GM18519 (cell line): ENCODE data around the gene FAM89A.
A peak's percentile ranks its signal among the peaks of the same experiment; 100 is the strongest.

ENCODE experiments used
- ATAC-seq: cut with Tn5 transposase; IDR thresholded peaks from one replicate; pipeline ENCODE4 v1.9.1; 2021; ENCODE audit warnings: mild to moderate bottlenecking, moderate library complexity; ENCODE audit not compliant: unreplicated experiment, low FRiP score

The FAM89A gene

DNA sequence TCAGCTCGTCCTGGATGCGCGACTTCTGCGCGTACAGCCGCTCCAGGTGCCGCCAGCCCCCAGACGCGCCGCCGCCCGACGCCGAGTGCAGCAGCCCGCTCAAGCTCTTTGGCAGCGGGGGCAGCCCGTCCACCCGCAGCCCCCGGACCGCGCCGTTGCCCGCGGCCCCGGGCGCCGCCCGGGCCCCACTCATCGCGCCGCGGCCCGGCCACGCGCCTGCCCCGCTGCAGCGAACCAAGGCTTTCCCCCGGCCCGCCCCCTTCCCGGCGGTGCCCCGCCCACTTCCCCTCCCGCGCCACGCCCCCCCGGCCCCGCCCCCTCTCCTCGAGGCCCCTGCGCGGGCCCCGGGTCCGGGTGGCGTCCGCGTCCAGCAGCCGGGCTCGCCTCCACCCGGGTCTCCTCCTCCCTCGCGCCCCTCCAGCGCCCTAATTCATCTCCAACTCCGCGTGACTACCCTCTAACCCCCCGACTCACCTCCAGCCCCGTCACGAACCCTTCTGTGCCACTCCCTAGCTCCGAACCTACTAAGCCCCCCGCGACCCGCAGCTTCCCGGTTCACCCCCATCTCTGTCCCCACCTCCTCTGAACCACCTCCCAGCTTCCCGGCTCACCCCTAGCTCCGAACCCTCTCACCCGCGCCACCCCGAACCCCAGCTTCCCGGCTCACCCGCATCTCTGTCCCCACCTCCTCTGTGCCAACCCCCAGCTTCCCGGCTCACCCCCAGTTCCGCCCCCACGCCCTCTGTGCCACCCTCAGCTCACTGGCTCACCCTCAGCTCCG lies at the start of gene FAM89A:
Gene FAM89A, minus strand, starts transcription at position 236 of the 781 bp plus-strand sequence. Its CDS starts 43 bp downstream, at position 193.
- peak; percentile 31 for ATAC-seq

DNA sequence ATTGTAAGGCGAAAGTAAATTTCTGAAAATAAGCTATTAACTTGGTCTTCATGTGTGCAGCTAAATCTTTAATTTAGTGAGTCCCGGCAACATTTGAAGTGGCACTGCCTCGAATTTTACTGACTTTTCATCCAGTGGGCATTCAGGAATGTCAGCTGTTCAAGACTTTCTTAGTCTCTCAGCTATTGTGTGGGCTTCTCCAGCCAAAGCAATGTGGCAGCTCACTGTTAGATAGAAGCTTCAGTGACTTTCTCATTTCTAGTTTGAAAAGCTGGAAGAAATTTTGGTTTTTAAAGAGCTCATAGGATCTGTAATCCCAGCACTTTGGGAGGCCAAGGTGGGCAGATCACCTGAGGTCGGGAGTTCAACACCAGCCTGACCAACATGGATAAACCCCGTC lies 44.3 kb upstream of the FAM89A start:
- ATAC-seq, result no peak

DNA sequence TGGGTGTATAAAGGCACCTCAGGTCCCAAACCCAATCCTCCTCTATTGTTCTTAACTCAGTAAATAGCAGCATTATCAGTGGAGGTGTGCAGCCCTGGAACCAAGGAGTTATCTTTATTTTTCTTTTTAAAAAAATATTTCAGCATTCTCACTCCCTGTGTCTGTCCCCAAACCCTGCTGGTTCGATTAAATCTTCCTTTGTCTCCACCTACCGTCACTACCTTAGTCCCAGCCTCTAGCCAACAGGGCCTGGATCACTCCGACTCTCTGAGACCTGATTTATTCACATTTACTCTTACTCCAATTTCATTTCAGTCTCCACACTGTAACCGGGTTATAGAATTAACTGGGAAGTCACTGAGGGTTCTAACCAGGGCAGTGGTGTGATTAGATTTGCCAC lies 39.1 kb upstream of the FAM89A start:
- no peak for ATAC-seq

DNA sequence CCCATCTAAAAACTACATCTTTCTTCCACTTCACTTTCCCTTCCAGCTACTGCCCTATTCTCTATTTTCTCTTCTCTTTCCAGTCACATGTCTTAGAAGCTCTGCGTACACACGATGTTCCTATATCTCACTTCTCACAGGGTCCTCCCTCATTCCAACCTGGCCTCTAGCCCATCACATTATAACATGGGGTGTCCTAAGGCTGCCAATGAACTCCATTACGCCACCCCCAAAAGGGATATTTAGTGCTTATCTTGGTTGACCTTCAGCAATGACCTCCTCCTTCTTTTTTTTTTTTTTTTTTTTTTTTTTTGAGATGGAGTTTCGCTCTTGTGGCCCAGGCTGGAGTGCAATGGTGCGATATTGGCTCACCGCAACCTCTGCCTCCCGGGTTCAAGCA lies 38.2 kb upstream of the FAM89A start:
- ATAC-seq, result no peak

DNA sequence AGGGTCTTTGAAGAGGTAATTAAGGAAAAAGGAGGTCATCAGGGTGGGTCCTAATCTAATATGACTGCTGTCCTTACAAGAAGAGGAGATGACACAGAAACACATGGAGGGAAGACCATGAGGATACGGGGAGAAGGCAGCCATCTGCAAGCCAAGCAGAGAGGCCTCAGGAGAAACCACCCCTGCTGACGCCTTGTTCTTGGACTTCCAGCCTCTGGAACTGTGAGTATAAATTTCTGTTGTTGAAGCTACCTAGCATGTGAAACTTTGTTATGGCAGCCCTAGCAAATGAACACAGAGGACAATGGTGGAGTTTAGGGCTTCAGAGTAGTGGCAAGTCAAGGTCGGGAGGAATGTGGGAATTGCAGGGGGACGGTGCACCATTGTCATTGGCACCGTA lies 36.7 kb upstream of the FAM89A start:
- ATAC-seq, result no peak

DNA sequence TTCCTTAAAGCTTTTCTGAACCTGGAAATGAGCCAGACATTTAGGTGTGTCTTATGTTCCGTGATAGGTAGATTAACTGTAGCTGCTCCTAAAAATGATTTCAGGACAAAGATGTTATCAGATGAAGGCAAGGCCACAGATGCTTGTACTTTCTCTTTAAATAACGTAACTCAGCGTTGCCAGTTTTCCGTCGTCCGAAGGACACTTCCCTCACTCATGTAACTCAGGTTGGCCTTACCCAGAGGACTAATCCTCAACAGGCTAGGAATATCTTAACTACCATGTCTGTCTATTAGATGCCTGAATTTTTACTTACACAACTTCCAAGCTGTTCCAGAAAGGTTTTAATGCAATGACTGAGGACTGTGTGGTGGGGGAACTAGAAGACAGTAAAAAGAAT lies 35.4 kb upstream of the FAM89A start:
- ATAC-seq, result no peak

DNA sequence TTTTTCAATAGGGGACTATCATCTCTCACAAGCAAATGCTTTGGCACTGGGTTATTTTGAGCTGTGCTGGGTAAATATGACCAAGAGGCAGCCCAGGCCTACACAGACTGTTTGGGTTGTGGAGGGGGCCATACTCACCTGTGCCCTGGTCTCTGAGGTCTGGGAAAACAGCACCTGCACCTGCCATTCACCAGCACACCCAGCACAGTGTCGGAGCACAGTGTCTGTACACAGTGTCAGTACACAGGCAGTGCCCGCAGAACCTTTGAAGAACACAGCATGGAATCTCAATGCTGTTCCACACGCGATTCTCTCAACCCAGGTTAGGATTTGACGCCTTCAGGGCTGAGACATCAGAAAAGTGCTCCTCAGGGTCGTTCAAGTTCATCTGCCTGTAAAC lies 35.0 kb upstream of the FAM89A start:
- ATAC-seq, result no peak

DNA sequence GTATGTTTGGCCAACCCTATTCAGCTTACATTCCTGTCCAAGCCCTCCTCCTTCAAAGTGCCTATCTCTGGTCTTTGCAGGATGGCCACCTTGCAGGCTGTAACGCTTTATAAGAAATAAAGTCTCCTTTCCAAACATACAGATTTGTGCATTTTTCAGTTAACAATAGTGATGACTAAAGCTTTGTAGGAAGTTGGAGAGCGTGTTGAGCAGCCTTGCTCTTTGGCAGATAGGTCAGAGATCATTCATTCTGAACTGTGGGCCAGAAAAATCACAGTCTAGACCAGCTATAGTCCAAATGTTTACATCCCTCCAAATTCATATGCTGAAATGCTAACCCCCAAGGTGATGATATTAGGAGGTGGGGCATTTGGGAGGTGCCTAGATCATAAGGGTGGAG lies 34.0 kb upstream of the FAM89A start:
- ATAC-seq, result no peak

DNA sequence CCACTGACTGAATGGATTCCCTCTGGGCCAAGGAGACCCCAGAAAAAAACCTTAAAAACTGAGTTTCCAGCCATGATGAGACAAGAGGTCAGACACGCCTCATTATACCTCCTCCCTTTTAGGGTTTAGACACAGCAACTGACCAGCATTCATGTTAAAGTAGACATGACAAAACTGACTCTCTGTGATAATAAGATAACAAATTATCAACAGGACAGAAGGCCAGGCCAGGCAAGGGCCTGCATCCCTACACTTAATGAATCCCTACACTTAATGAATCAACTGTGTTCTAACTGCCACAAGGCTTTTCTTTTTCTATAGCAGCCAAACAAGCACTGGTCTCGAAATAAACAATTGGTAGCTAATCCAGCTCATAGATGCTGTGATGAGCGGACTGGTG lies 33.3 kb upstream of the FAM89A start:
- ATAC-seq, result no peak

DNA sequence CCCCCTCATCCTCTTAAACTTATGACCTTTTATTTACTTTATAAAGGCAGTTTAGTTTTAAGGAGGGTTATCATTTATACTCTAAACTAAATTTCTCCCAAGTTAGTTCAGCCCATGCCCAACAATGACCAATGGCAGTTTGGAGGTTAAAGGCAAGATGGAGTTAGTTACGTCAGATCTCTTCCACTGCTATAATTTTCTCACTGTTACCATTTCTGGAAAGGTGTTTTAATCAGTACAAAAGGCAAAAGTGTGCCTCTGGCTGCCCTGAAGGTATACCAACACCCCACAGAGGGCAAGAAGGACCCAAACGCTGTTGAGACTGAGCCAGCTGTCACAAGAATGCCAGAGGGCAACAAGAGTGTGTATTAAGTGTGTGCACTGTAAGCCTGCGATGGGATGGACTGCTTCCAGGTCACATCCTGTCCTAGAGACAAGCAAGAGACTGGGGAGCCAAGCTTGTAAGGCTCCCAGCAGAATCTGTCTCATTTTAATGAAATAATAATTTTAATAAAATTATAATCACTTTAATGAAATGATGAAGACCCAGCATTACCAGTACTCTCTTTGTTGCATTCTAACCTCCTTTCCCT lies 32.5 kb upstream of the FAM89A start:
- ATAC-seq, result no peak

DNA sequence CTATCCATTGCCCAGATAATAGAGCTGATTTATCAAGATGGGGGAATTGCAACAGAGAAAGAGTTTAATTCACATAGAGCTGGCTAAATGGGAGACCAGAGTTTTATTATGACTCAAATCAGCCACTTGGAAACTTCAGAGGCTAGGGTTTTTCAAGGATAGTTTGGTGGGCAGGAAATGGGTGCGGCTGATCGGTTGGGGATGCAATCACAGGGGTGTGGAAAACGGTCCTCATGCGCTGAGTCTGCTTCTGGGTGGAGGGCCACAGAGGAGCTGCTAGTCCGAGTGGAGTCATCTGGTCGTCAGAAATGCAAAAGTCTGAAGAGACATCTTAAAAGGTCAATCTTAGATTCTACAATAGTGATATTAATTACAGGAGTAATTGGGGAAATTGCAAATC lies 32.0 kb upstream of the FAM89A start:
- ATAC-seq, result no peak

DNA sequence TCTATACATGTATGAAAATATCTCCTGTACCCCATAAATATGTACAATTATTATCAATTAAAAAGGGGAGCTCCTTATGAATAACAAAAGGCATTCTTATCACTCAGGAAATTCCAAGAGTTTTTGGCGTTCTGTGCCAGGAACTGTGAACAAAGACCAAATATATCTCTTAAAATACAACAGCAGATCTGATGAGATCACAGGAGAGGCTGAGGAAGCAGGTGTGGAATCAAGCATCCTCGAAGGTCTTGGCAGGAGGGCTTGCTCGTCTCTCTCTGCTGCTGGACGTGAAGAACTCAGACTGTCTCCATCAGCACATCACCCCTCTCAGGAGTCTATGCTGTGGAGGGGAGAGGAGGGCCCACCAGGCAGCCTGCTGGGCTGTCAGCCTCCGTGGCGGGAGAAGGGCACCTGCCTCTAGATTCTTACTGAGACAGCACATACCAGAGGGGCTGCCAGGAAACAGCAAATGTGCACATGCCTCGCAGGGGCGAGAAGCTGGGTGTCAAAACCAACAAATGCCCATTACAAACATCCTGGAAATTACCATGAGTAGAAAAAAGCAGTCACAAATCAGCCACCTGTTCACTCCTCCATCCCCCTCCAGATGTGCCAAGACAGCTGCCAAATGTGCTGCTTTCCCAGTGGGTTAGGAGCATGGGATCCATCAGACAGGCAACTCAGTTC lies 30.8 kb upstream of the FAM89A start:
- ATAC-seq, result no peak

DNA sequence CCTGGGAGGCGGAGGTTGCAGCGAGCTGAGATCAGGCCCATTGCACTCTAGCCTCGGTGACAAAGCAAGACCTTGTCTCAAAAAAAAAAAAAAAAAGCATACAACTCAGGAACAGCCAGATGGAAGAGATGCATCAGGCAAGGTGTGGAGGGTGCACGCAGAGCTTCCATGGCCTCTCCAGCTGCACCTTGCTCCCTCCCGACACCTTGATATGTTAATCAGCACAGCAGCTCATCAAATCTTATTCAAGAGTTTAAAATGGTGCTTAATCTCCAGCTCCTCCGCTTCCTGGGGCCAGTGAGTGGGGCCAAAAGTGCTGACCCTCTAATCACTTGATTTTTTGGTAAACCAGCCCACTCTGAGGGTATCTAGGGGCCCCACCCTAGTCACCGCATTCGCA lies 29.3 kb upstream of the FAM89A start:
- ATAC-seq, result no peak

DNA sequence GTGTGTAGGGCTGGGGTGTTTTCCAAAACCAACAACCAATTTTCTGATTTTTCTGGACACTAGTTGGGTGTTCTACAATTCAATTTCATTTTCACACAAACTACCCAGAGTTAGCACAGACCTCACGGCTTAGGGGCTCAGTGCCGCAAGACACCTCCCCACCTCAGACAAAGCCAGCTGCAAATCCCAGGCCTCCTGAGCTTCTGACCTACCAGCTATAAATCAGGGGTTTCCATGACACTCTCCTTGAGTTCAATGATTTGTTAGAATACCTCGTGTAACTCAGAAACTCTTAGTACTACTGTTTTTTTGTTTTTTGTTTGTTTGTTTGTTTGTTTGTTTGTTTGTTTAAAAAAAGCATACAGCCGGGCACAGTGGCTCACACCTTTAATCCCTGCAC lies 28.7 kb upstream of the FAM89A start:
- ATAC-seq, result no peak

DNA sequence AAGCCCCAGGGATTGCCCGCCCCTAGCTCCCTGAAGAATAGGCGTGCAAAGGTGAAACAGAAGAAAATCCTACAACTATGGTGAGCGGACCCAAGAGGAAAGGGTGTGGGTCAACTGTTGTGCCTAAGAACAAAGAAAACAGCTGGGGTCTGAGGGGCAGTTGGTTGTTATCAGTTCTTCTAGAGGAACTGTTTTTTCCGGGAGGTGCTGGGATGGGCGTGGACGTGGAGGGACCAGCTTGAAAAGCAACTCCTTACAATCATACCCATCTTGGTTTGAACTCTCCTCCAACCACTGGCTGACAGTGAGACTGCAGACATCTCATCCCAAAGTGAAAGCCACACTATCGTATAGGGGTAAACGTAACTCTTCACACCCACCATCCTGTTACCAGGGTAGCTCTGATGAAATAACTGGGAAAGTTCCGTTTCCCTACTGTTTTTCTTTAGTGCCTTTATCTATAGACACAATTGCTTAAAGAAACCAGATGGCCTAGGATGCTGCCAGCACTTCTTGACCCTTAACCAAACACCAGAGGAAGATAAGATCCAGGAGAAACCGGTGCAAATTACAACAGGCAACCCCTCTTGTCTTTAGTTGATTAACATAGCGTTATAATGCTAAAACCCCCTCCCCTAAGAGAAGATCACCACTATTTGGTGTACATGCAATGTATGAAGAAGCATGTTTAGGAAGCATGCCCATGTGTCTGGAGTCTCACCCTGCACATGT lies 25.6 kb upstream of the FAM89A start:
- no peak for ATAC-seq

DNA sequence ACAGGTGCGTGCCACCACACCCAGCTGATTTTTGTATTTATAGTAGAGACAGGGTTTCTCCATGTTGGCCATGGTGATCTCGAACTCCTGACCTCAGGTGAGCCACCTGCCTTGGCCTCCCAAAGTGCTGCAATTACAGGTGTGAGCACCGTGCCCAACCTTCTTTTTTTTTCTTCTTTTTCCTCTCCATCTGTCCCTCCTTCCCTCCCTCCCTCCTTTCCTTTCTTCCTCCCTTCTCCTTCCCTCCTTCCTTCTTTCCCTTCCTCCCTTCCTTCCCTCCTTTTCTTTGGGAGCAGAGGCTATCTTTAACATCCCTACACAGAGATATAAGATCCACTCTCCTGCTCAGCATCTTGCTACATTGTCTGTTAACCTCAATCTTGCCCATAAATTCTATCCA lies 24.4 kb upstream of the FAM89A start:
- ATAC-seq, result no peak

DNA sequence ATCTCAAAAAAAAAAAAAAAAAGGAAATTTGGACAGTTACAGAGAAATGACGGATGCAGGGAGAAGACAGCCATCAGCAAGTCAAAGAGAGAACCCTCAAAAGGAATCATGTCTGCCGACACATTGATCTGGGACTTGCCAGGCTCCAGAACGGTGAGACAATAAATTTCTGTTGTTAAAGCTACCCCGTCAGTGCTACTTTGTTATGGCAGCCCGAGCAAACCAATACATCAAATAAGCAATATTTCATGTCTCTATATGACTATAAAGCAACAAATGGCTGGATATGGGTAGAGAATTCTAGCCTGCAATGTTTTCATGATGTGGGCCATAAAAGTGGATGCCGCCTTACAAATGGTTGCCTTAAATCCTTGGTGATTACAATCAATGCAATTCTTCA lies 23.3 kb upstream of the FAM89A start:
- ATAC-seq, result no peak

DNA sequence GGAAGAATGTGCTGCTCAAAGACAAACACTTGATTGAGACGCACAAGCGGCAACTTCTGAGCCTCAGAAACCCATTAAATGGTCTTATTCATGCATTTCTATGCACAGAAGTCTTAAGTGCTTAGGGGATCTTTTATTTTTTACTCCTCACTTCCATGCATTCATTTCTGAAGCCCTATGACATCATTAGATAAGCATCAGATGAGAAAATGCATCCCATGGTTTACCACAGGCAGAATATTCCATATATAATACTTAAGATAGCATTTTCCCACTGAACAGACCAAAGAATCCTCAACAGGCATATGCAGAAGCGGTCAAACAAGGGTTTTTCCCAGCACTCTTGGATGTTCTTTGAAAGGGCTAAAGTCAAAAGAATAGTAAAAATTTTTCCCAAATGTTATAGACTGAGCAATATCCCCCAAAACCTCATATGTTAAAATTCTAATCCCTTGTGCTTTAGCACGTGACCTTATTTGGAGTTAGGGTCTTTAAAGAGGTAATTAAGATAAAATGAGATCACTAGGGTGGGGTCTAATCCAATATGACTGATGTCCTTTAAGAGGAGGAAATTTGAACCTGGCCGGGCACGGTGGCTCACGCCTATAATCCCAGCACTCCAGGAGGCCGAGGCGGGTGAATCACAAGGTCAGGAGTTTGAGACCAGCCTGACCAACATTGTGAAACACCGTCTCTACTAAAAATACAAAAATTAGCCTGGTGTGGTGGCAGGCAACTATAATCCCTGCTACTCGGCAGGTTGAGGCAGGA lies 22.6 kb upstream of the FAM89A start:
- no peak for ATAC-seq

DNA sequence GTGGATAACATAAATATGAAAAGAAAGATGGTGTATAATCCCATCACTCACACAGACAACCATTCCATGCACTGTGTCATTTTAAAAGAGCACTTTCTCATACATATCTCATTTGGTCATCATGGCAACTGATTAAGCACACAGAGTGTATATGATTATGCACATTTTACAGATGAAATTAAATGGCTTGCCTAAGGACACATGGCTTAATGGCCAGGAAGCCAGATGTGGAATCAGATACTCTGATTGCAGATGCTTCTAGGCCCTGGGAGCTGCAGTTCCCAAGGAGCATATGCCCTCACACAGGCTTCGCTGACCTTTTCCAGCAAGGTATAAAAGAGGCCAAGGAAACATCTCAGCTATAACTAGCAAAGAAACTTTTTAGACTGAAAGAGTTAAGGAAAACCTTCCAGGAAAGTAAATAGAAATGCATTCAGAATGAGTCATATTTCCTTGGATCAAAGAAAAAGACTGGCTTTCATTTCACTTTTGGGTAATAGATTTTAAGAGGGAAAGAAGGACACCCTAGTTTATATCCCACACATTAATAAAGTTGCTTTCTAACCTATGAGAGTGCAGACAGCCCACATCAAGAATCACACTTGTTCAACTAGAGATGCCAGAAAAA lies 19.6 kb upstream of the FAM89A start:
- no peak for ATAC-seq
